Stimulated activated CD4-positive, alpha-beta T cell treated with anti-CD3 and anti-CD28 coated beads, Interleukin-4, amount 100 ng/mL, for 24 hours (primary cell): Measurements from ENCODE around the gene TAS2R39.
"Not testable (repeated sequence)": the region's sequence is repeated elsewhere in the genome, so short reads cannot be mapped to it uniquely, and the experiment has no call there.

Source experiments
- DNase-seq: peaks from one replicate; pipeline ENCODE4 v3.0.0-alpha.2; 2020

The TAS2R39 gene

DNA sequence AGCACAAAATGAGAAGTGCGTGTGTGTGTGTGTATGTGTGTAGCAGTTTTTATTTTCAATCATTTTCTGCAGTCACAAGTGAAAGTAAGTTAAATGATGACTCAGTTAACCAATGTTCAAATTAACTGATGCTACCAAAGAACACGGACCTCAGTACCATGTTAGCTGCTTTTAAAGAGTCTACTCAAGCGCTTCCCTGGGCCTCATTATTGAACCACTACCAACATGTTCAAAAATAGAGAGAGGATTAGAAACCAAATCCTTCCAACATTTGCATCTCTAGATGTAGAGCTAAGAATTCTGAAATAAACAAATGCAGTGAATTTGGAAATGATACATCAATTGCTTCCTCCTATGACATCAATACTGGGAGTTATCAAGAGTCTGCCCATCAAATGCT, at the start of gene TAS2R39:
Gene TAS2R39, plus strand, starts transcription at position 396 of the 400 bp plus-strand sequence. Its CDS starts 0 bp downstream, at position 396.
- DNase-seq, result no peak

DNA sequence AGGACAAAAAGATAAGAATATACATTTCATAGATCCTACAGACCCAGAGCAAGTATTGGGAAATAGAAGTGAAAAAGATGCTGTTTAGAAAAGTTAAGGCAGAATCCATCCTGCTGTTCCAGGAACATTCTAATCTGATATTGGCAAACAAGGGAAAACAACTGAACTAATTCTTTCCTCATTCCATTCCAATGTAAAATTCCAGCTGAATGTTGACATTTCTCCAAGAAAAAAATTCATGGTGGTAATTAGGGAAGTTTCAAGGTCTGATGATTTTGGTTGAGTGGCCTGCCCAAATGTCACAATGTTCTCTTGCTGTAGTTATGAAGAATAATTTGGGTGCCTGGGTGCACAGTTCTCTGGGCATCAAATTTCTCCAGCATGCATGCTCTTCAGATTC, 36.1 kb upstream of the TAS2R39 start:
- DNase-seq, result no peak

DNA sequence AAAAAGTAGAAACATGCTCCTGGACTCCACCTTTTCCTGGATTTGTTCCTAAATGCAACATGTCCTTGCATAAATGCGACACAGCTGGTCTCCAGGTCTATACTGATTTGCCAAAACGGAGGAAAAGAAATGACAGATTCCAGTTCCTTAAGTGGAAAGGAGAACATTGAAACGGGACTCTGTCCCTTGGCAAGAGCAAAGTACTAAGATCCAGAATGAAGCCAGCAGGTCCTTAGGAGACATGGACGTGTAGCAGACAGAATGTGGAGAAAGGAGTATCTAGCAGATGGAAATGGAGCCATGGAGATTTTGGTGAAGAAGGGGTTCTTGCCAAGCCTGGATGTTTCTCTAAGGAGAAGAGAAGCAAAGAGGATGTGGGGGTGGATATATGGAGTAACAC, 35.2 kb upstream of the TAS2R39 start:
- DNase-seq, result no peak

DNA sequence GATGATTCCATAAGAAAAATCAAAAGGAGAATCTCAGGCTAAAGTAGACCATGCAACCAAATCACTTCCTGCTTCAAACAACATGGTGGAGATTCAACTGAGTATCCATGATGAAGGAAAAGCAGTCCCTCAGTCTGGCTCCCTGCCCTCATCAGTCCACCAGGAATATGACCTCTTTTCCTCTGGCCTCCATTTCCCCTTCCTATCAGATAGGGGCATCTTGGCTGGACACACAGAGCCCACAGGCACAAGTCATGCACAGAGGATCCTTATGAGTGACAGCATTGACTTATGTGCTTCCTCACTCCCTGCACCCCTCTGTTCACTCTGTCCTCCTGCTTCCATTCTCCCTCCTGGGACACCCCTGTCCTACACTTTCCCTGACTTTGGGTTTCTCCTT, 34.6 kb upstream of the TAS2R39 start:
- DNase-seq, result no peak

DNA sequence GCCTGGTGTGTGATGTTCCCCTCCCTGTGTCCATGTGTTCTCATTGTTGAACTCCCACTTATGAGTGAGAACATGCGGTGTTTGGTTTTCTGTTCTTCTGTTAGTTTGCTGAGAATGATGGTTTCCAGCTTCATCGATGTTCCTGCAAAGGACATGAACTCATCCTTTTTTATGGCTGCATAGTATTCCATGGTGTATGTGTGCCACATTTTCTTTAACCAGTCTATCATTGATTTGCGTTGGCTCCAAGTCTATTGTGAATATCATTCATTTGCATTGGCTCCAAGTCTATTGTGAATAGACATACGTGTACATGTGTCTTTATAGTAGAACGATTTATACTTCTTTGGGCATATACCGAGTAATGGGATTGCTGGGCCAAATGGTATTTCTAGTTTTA, 32.5 kb upstream of the TAS2R39 start:
- DNase-seq, result not testable (repeated sequence)

DNA sequence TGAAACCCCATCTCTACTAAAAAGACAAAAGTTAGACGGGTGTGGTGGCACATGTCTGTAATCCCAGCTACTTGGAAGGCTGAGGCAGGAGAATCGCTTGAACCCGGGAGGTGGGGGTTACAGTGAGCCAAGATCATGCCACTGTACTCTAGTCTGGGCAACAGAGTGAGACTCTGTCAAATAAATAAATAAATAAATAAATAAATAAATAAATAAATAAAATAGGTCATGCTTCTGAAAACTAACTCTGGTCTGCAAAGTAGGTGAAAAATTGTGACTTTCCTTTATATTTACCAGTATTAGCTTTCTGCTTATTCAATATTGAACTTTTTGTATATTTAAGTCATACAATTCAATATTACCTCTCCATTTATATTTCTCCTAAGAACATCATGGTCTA, 24.6 kb upstream of the TAS2R39 start:
- not testable (repeated sequence) for DNase-seq

DNA sequence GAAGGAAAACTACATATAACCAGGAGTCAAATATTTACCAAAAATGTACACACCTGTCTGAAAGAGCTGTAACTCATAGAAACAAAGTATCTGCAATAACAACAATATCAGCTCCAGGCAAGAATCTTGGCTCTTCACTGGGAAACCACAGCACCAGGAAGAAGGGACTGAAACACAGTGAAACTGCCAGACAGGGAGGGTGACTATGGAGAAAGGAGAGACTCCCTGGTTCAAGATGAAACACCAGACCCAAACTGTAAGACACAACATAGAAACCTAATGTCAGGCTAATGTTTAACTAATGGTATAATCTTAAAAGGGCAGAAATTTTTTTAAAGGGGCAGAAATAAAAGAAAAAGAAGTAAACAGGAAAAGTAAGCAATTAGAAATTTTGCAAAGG, 11.5 kb upstream of the TAS2R39 start:
- DNase-seq, result no peak

DNA sequence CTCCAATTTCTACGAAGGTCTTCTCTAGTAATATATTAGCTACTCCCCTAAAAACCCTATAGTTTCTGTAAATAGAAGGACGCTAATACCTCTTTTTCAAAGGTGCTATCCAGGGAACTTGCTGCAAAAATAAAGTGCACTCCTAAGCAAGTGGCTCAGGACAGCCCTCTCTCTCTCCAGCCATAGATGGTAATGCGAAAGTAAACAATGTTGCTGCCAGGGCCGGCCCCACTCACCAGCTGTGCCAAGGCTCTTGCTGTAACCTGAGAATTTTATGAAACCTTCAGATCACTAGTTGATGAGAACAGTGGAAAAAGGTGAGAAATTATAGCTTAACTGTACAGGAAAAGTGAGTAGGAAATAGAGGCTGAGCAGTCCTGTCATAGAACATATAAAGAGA, 10.9 kb upstream of the TAS2R39 start:
- no peak for DNase-seq

DNA sequence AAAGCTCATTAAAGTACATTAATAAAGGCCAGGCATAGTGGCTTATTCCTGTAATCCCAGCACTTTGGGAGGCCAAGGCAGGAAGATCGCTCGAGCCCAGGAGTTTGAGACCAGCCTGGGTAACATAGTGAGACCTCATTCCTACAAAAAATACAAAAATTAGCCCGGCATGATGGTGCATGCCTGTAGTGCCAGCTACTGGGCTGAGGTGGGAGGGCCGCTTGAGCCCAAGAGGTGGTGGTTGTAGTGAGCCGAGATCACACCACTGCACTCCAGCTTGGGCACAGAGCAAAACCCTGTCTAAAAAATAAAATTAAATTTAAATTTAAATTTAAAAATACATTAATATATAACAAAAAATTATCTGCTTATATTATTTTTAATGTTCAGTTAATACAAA, 7.1 kb upstream of the TAS2R39 start:
- DNase-seq, result no peak

DNA sequence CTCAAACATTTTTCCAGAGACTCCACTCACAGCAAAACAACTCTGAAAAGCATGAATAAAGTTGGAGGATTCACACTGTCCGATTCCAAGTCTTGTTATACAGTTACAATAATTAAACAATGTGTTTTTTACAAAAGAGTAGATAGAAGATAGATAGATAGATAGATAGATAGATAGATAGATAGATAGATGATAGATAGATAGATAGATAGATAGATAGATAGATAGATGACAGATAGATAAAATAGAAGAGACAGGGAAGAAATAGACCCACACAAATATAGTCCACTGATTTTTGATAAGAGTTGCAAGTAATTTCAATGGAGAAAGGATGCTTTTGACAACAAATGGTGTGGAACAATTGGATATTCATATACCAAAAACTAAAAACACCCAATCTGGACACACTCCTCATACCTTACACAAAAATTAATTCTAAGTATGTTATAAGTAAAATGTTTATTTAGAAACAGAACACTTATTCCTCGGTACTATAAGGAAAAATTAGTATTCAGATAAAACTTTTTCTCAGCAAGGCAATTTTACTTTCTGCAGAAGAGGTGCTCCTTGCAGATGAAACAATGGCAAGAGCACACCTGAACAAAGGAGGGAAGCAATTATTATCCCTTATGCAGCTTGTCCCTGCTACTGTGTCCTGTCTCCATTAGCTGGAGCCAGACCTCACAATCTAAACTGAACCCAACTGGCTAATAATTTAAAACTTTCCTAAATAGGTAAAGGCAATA, 5.7 kb upstream of the TAS2R39 start:
- no peak for DNase-seq

DNA sequence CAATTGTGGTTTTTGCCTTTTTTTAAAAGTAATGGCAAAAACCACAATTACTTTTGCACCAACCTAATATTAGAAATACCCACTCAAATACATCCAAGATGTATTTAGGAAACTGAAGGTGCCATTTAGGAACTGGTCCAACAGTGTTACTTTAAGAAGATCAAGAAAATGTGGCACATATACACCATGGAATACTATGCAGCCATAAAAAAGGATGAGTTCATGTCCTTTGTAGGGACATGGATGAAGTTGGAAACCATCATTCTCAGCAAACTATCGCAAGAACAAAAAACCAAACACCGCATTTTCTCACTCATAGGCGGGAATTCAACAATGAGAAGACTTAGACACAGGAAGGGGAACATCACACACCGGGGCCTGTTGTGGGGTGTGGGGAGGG, 2.4 kb upstream of the TAS2R39 start:
- not testable (repeated sequence) for DNase-seq

DNA sequence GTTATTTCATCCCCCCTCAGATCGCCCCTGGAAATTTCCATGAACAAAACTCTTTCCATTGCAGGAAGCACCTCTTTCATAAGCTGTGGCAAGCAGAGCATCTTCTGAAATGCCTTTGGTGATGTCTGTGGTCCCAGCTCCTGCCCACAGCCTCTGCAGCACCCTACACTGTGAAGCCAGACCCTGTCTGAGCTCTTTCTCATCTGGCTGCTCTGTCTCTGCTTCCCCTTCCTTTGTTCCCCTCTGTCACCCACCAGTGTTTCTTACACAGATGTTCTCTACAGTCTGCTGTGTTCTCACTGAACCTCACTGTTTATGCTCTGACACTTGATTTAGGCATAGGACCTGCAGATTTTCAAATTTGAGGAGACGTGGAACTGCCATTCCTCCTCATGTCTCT, 1.9 kb upstream of the TAS2R39 start:
- no peak for DNase-seq

DNA sequence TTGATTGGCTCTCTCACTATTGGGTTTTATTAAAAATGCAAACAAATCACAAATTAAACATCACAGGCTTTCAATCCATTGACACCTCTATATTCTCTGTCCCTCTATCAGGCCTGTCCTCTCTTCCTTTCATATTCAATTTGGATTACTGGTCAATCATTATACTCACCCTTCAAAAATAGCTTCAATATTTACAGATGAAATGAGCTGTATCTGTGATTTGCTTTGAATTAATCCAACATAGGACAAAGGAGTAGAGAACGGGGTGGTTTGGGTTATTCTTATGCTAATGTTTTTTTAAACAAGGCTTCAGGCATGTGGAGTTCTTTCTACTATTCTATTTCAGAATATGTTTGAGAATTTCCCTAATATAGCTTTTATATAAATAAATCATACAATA, 2.3 kb downstream of the TAS2R39 start:
- DNase-seq, result no peak

DNA sequence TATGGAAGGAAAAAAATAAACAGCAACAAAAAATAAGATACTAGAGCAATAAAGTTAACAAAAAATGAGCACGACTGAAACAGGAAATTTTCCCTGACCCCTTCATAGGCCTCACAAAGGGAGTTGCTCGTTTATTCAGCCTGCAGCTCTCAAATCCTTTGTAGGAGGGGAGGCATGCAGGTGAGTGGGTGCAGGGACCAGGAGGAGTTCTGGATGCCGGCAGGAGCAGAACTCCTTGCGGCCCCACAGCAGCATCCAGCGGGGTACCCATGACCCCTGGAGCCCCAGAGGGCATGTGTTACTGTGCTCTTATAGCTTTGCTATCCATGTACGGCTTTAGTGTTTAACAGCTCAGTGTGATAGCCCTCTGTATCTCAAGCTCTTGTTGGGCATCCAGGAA, 5.8 kb downstream of the TAS2R39 start:
- no peak for DNase-seq

DNA sequence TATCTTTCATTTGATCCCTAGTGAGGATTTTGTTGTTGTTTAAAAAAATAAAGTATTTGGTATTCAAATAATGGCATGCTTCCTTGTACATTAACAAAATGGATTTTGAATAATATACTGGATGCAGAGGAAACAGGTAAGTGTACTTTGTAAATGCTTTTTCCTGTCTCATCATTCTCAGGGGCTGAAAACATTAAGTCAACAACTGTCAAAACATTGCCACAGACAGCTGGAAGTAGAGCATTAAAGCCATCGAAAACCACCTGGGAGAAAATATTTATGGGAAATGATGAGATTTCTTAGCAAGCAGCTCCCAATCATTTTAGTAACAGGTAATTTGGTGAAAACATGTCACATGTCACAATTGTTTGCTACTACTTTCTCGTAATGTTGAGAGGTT, 10.7 kb downstream of the TAS2R39 start:
- no peak for DNase-seq

DNA sequence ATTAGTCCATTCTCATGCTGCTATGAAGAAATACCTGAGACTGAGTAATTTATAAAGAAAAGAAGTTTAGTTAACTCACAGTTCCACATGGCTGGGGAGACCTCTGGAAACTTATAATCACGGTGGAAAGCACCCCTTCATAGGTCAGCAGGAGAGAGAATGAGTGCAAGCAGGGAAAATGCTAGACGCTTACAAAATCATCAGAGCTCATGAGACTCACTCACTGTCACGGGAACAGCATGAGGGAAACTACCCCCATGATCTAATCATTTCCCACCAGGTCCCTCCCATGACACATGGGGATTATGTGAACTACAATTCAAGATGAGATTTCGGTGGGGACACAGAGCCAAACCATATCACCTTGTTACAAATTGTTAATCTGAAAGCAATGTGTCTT, 15.8 kb downstream of the TAS2R39 start:
- no peak for DNase-seq

DNA sequence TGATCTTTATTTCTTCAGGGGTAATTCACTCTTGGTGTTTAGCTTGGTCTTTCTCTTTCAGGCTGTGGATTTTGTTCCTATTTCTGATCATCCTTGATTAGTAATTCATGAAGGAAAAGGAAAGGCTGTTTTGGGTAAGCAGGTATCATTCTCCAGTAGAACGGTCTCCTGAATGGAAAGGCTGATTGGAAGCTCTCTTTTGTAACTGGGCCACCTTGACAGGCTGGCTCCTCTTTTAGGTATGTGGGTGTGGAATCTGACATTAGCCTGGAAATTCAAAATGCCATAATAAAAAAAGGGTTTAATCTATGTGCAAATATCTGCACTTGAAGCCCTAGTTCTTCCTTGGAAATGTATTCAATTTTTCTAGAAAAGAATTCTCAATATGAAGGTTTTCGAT, 18.9 kb downstream of the TAS2R39 start:
- DNase-seq, result no peak

DNA sequence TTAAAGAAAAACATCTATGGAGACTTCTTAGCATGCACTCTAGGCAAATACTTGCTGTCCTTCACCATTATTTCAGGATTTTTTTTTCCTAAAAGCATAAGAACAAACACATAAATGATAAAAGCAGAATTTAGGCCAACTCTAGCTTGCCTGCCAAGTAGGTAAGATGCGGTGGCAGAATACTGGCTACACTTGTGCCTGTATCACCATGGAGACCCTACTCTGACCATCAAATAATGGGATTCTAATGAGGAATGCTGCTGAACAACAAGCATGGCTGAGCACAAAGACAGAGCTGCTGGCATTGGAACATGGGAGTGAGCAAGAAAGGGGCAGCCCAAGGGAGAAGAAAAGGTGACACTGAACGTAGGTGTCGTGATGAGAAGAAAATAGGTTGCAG, 20.2 kb downstream of the TAS2R39 start:
- no peak for DNase-seq

DNA sequence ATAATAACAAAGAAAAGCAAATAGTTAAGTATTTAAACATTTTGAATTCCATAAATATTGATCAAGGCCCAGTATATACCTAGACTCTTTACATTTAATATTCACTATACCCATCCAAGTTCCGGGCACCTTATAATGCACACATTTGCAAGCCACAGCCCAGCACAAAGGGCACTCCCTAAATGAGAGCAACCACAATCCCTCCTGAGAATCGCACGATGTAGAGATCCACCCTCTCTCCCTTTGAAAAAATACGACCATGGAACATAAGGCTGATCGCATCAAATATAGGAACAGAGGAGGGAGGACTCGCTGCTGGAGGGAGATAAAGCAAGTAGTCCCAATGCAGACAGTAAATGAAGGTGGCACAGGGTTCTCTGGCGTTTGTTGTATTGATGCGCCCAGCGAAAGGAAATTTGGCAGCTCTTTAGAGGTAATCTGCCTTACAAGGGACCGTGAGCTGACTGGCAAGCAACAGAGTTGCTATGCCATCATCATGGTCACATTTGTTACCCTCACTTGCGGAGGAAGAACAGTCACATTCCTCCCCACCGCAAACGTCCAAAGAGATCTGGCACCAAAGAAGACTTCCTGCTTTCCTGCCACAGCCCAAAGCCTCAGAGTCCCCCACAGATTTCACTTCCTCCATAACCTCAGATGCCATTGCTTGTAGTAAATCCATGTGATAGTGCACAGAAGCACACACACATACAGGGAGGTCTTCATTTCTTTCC, 22.5 kb downstream of the TAS2R39 start:
- DNase-seq, result no peak

DNA sequence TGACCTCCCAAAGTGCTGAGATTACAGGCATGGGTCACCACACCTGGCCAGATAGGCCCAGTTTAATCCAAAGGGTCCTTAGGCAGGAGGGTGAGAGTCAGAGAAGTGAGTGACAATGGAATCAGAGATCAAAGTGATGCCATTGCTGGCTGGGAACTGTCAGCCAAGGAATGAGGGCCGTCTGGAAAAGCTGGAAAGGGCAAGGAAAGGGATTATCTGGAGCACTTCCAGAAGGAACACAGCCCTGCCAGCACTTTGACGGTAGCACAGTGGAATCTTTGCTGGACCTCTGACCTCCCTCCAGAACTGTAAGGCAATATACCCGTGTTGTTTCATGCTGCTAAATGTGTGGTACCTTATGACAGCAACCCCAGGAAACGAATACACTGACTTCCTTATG, 27.3 kb downstream of the TAS2R39 start:
- DNase-seq, result no peak

DNA sequence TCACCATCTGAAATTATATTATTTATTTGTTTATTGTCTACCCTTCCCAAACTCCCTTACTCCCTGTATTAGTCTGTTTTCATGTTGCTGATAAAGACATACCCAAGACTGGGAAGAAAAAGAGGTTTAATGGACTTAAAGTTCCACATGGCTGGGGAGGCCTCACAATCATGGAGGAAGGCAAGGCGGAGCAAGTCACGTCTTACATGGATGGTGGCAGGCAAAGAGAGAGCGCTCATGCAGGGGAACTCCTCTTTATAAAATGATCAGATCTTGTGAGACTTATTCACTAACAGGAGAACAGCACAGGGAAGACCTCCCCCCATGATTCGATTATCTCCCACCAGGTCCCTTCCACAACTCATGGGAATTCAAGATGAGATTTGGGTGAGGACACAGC, 30.3 kb downstream of the TAS2R39 start:
- DNase-seq, result not testable (repeated sequence)

DNA sequence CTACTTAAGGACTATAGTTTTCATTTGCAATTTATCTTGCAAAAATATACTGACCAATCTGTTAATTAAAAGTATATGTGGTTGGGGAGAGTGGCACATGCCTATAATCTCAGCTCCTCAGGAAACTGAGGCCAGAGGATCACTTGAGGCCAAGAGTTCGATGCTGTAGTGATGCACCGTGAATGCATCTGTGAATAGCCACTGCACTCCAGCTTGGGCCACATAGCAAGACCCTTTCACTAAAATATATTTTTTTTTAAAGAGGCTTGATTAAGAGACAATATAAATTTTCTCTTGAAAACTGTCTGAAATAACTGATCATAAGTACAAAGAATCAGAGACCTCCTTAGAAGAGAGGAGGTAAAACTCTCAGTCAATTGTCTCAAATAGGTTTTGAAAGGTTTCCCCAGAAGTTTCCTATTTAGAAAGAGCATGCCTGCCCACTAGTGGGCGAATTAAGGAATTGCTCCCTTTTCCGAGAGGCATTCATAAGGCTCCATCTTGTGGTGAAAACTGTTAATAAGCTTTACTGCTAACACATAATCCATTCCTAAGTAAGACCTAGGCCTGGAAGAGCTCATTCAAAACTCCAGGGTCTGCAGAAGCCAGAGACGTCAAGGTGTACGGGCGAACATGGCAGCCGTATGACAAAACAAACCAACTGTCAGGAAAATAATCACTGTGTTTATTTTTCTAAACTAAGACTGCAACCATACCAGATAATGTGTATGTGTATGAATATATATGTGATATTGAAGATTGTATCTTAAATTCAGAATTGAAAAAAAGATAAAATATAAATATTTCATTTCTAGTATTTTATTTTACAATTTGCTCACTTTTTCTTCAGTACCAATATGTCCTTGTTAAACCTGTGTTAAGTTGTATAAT, 31.8 kb downstream of the TAS2R39 start:
- peak; percentile 66 for DNase-seq

DNA sequence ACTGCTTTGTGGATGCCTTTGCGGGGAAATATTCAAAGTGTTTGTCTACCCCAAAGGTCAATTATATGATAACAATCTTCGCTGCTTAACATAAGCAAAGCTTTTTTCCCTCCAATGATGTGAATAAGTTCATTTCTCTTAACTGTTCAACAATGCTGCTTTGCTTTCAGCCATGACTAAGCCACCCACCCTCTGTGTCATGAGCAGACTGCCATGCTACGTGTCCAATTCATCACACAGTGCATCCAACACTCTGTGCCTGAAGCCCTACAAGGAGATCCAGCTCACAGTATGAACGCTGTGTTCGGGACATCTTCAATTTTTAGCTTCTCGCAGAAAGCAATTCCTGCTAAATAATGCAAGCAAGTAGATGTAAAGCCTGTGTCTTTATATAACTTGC, 32.9 kb downstream of the TAS2R39 start:
- DNase-seq, result no peak

DNA sequence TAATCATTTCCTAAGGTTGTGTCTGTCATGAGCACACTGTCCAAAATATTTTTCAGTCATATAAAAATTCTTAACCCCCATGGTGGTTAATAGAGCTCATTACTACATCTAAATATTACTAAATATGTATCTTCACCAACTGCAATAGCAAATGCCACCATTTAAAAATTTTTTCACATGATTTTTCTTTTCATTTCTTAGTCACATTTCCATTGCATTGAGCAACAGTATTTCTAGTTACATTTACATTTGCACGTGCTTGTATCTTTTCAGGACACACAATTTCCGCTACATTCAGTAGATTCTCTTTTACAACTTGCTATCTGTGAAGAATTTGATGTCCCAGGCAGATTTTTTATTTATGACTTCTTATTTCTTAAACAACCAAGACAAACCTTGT, 33.5 kb downstream of the TAS2R39 start:
- DNase-seq, result no peak
